Measurements from ENCODE around the gene EFHC1.

Gene EFHC1

DNA sequence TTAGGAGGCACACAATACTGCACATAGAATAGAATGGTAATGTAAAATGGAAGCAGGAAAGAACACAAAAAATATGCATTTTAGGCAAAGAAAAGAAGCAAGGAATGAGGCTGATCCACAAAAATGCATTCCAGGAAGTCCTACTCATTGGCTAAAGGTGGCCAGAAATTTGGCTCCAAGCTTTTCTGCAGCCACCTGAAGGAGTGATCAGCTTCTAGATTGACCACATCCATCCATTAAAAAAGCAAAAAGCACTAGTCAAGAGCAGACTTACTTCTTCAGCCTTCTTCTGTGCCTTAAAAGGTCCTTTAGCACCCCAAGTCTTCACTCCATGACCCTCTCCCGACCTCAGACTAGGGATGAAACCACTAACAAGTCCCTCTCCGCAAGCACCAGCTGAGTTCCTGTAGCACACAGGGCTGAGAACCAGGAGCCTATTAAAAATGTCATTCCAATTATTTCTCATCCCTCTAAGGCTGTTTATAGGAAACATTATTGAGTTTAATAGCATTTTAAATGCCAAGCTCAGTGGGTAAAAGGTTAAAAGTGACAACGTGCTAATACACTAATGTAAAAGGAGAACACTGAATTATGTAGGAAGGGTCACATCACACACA is 120.3 kb downstream of the EFHC1 start:
- H3K14ac ChIP-seq (ENCODE audit: low read length): no peak overlapping the region
- H3K36me3 ChIP-seq (replicated peaks in 1 of 2; ENCODE audit: control insufficient read depth in 2 of 2, insufficient read depth in 2 of 2, low read length in 2 of 2): peaks cover 0 to 2% of the 10 kb centered on the region in 2 donors
- DNase-seq (ENCODE audit: low spot score): no peak
- no CpG with 5 or more reads among the region's 3 CpGs for WGBS, 2 donors (ENCODE audit: extremely low coverage in 2 of 2, insufficient read length in 2 of 2, insufficient replicate concordance in 1 of 2)
- no peak overlapping the region for H3K27ac ChIP-seq (replicated peaks; ENCODE audit: low read length)
- no peak overlapping the region for H3K4me2 ChIP-seq (ENCODE audit: insufficient read depth, low read length, poor library complexity, severe bottlenecking)
- no peak overlapping the region for H2BK15ac ChIP-seq (ENCODE audit: low read length)
- no peak overlapping the region for H2BK12ac ChIP-seq (ENCODE audit: low read length)
- no peaks in the 10 kb centered on the region for H3K9me3 ChIP-seq (replicated peaks in 1 of 2; ENCODE audit: control insufficient read depth in 2 of 2, insufficient read depth in 1 of 2, low read depth in 1 of 2, low read length in 2 of 2)
- H4K8ac ChIP-seq (ENCODE audit: low read depth, low read length): no peak overlapping the region
- H2BK5ac ChIP-seq (ENCODE audit: low read length): no peak overlapping the region
- peaks cover 8 to 10% of the 10 kb centered on the region in 2 donors for H3K4me1 ChIP-seq (ENCODE audit: control insufficient read depth in 2 of 2, insufficient read depth in 1 of 2, low read depth in 1 of 2, low read length in 2 of 2)
- H4K91ac ChIP-seq (ENCODE audit: low read depth, low read length, poor library complexity): no peak overlapping the region
- H3K27me3 ChIP-seq (ENCODE audit: control insufficient read depth in 3 of 3, insufficient read depth in 3 of 3, low read depth in 1 of 3, low read length in 3 of 3): no peaks in the 10 kb centered on the region
- no peak overlapping the region for H3K9ac ChIP-seq (ENCODE audit: low read depth, low read length, poor library complexity)
- no peak overlapping the region for H3K23ac ChIP-seq (ENCODE audit: low read depth, low read length, poor library complexity)
- no peak overlapping the region for H3K4me3 ChIP-seq (ENCODE audit: low read length in 2 of 2)
- H2AFZ ChIP-seq (ENCODE audit: low read length): no peak overlapping the region
- H2AK5ac ChIP-seq (ENCODE audit: low read depth, low read length): no peak overlapping the region
- H3K4ac ChIP-seq (ENCODE audit: low read length): no peak overlapping the region
- H2BK120ac ChIP-seq (ENCODE audit: low read depth, low read length): no peak overlapping the region
- peaks cover 2% of the 10 kb centered on the region for H3K79me1 ChIP-seq (ENCODE audit: low read depth, low read length)
- no peak overlapping the region for H3K18ac ChIP-seq (ENCODE audit: low read length)

DNA sequence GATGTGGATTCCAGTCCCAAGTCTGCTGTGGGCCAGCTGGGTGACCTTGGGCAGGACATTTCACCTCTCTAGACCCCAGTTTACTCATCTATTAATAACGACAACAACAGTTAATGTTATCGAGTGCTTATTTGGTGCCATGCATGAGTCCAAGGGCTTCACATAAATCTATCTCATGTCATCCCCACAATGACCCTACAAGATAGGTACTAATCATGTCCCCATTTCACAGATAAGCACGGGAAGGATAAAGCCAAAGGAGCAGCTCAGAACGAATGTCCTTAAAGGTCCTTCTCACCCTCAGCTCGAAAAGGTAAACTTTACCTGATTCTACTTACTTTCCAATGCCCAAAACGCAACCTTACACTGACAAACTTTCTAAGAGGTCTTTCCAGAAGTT is 121.0 kb downstream of the EFHC1 start:
- Histone ChIP-seq H3K4me1 (ENCODE audit: control insufficient read depth in 2 of 2, insufficient read depth in 1 of 2, low read depth in 1 of 2, low read length in 2 of 2) (peaks cover 7 to 10% of the 10 kb centered on the region in 2 donors), H2BK15ac (ENCODE audit: low read length) (no peak overlapping the region), H3K4me2 (ENCODE audit: insufficient read depth, low read length, poor library complexity, severe bottlenecking) (no peak overlapping the region), H3K9ac (ENCODE audit: low read depth, low read length, poor library complexity) (no peak overlapping the region), H2AK5ac (ENCODE audit: low read depth, low read length) (no peak overlapping the region), H2AFZ (ENCODE audit: low read length) (no peak overlapping the region), H3K18ac (ENCODE audit: low read length) (no peak overlapping the region), H4K91ac (ENCODE audit: low read depth, low read length, poor library complexity) (no peak overlapping the region), H3K27ac (replicated peaks; ENCODE audit: low read length) (no peak overlapping the region), H3K14ac (ENCODE audit: low read length) (no peak overlapping the region), H3K36me3 (replicated peaks in 1 of 2; ENCODE audit: control insufficient read depth in 2 of 2, insufficient read depth in 2 of 2, low read length in 2 of 2) (peaks cover 0 to 2% of the 10 kb centered on the region in 2 donors), H3K27me3 (ENCODE audit: control insufficient read depth in 3 of 3, insufficient read depth in 3 of 3, low read depth in 1 of 3, low read length in 3 of 3) (no peaks in the 10 kb centered on the region), H4K8ac (ENCODE audit: low read depth, low read length) (no peak overlapping the region), H3K9me3 (replicated peaks in 1 of 2; ENCODE audit: control insufficient read depth in 2 of 2, insufficient read depth in 1 of 2, low read depth in 1 of 2, low read length in 2 of 2) (no peaks in the 10 kb centered on the region), H2BK120ac (ENCODE audit: low read depth, low read length) (no peak overlapping the region), H3K4ac (ENCODE audit: low read length) (no peak overlapping the region), H2BK12ac (ENCODE audit: low read length) (no peak overlapping the region), H2BK5ac (ENCODE audit: low read length) (no peak overlapping the region), H3K23ac (ENCODE audit: low read depth, low read length, poor library complexity) (no peak overlapping the region), H3K4me3 (ENCODE audit: low read length in 2 of 2) (no peak overlapping the region), H3K79me1 (ENCODE audit: low read depth, low read length) (peaks cover 6% of the 10 kb centered on the region)
- WGBS, 2 donors (ENCODE audit: extremely low coverage in 2 of 2, insufficient read length in 2 of 2, insufficient replicate concordance in 1 of 2): no CpG with 5 or more reads among the region's 6 CpGs
- DNase-seq (ENCODE audit: low spot score): no peak

DNA sequence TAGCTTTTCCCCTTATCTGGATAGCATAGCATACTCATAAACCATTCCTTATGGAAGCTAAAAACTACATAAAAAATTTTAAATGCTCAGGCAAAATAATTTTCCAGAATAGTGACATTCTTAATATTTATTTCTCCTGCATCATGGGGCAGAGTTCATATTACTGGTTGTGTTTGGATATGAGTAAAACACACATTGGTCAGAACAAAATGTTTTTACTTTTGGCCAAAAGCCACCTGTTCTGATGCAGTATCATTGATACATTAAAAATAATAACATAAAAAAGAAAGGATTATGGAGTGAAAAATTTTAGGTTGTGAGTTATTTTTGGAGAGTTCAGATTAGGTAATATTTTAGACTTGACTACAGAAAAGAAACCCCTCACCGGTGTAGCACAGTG is 123.1 kb downstream of the EFHC1 start:
- Histone ChIP-seq H2BK15ac (ENCODE audit: low read length) (no peak overlapping the region), H3K27me3 (ENCODE audit: control insufficient read depth in 3 of 3, insufficient read depth in 3 of 3, low read depth in 1 of 3, low read length in 3 of 3) (no peaks in the 10 kb centered on the region), H3K4me1 (ENCODE audit: control insufficient read depth in 2 of 2, insufficient read depth in 1 of 2, low read depth in 1 of 2, low read length in 2 of 2) (peaks cover 10 to 14% of the 10 kb centered on the region in 2 donors), H2BK120ac (ENCODE audit: low read depth, low read length) (no peak overlapping the region), H3K18ac (ENCODE audit: low read length) (no peak overlapping the region), H3K4me2 (ENCODE audit: insufficient read depth, low read length, poor library complexity, severe bottlenecking) (no peak overlapping the region), H3K9ac (ENCODE audit: low read depth, low read length, poor library complexity) (no peak overlapping the region), H4K8ac (ENCODE audit: low read depth, low read length) (no peak overlapping the region), H3K9me3 (replicated peaks in 1 of 2; ENCODE audit: control insufficient read depth in 2 of 2, insufficient read depth in 1 of 2, low read depth in 1 of 2, low read length in 2 of 2) (no peaks in the 10 kb centered on the region), H2AK5ac (ENCODE audit: low read depth, low read length) (no peak overlapping the region), H3K27ac (replicated peaks; ENCODE audit: low read length) (no peak overlapping the region), H3K4me3 (ENCODE audit: low read length in 2 of 2) (no peak overlapping the region), H4K91ac (ENCODE audit: low read depth, low read length, poor library complexity) (no peak overlapping the region), H3K36me3 (replicated peaks in 1 of 2; ENCODE audit: control insufficient read depth in 2 of 2, insufficient read depth in 2 of 2, low read length in 2 of 2) (peaks cover 0 to 2% of the 10 kb centered on the region in 2 donors), H3K4ac (ENCODE audit: low read length) (no peak overlapping the region), H2BK12ac (ENCODE audit: low read length) (no peak overlapping the region), H3K79me1 (ENCODE audit: low read depth, low read length) (peaks cover 4% of the 10 kb centered on the region), H3K14ac (ENCODE audit: low read length) (no peak overlapping the region), H2AFZ (ENCODE audit: low read length) (no peak overlapping the region), H2BK5ac (ENCODE audit: low read length) (no peak overlapping the region), H3K23ac (ENCODE audit: low read depth, low read length, poor library complexity) (no peak overlapping the region)
- WGBS, 2 donors (ENCODE audit: extremely low coverage in 2 of 2, insufficient read length in 2 of 2, insufficient replicate concordance in 1 of 2): no CpG with 5 or more reads among the region's 1 CpG
- no peak for DNase-seq (ENCODE audit: low spot score)

DNA sequence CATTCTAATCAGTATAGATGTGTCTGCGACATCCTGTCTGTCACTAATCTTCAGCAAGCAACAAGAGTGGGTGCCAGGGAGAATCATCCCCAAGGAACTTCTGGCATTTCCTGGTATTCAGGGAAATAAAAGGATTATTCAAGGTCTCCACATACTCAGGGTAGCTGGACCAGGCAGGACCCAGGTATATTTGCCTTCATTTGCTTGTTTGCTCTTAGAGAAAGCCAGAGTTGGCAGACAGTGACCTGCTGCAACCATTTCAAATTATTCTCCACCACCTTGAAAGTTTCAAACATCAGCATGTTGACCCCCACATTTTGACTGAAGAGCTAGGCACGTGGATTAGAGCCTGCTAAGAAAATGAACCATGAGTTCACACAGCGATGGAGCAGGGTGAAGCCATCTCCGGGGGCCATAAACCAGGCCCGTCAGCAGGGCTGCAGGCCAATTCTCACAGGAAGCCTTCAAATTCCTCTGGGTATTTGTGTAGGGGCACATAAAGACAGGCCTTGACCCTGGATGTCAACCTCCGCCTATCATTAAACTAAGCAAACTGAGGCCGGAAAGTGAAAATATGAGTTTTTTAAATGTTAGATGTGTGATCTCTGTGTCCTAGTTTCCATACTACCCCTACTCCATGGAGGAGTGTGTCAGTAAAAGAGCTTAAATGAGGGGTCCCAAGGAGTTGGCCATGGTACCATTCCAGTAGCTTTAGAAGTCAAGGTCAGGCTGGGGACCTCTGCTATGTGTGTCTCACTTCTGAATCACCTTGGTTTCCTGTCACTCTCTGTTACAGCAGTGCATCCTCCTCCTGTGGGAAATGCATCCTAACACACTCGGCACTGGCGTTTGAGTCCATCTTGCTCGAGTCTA is 123.8 kb downstream of the EFHC1 start:
- Histone ChIP-seq H4K91ac (ENCODE audit: low read depth, low read length, poor library complexity) (no peak overlapping the region), H3K23ac (ENCODE audit: low read depth, low read length, poor library complexity) (no peak overlapping the region), H3K27me3 (ENCODE audit: control insufficient read depth in 3 of 3, insufficient read depth in 3 of 3, low read depth in 1 of 3, low read length in 3 of 3) (no peaks in the 10 kb centered on the region), H3K36me3 (replicated peaks in 1 of 2; ENCODE audit: control insufficient read depth in 2 of 2, insufficient read depth in 2 of 2, low read length in 2 of 2) (peaks cover 0 to 2% of the 10 kb centered on the region in 2 donors), H3K9me3 (replicated peaks in 1 of 2; ENCODE audit: control insufficient read depth in 2 of 2, insufficient read depth in 1 of 2, low read depth in 1 of 2, low read length in 2 of 2) (no peaks in the 10 kb centered on the region), H3K9ac (ENCODE audit: low read depth, low read length, poor library complexity) (no peak overlapping the region), H3K79me1 (ENCODE audit: low read depth, low read length) (peaks cover 4% of the 10 kb centered on the region), H3K18ac (ENCODE audit: low read length) (no peak overlapping the region), H3K27ac (replicated peaks; ENCODE audit: low read length) (no peak overlapping the region), H2BK15ac (ENCODE audit: low read length) (no peak overlapping the region), H3K4me2 (ENCODE audit: insufficient read depth, low read length, poor library complexity, severe bottlenecking) (no peak overlapping the region), H2BK120ac (ENCODE audit: low read depth, low read length) (no peak overlapping the region), H3K4me1 (ENCODE audit: control insufficient read depth in 2 of 2, insufficient read depth in 1 of 2, low read depth in 1 of 2, low read length in 2 of 2) (peaks cover 10 to 14% of the 10 kb centered on the region in 2 donors), H3K4ac (ENCODE audit: low read length) (no peak overlapping the region), H2BK12ac (ENCODE audit: low read length) (no peak overlapping the region), H2AK5ac (ENCODE audit: low read depth, low read length) (no peak overlapping the region), H3K14ac (ENCODE audit: low read length) (no peak overlapping the region), H4K8ac (ENCODE audit: low read depth, low read length) (no peak overlapping the region), H2BK5ac (ENCODE audit: low read length) (no peak overlapping the region), H2AFZ (ENCODE audit: low read length) (no peak overlapping the region), H3K4me3 (ENCODE audit: low read length in 2 of 2) (no peak overlapping the region)
- DNase-seq (ENCODE audit: low spot score): no peak
- WGBS, 2 donors (ENCODE audit: extremely low coverage in 2 of 2, insufficient read length in 2 of 2, insufficient replicate concordance in 1 of 2): no CpG with 5 or more reads among the region's 10 CpGs
